Transverse colon (tissue), 4 donors: ENCODE results near the gene LTBP2. TPM values are rescaled to one million over a fixed set of nuclear protein-coding genes. Genes with fewer than 3 reads are reported as not detected.

ENCODE experiments used
- DNase-seq: peaks from one replicate; pipeline ENCODE4 v3.0.0-alpha.2; 2019
- H3K27ac ChIP-seq, 4 donors: fragments of 200-600 bp; sonication (generic); 2 replicates each; pipeline ENCODE4 v1.5.1; 2016 to 2018; ENCODE audit warnings: inconsistent platforms in 4 of 4
- H3K27me3 ChIP-seq: fragments of 200-600 bp; sonication (generic); 2 replicates; pipeline ENCODE4 v1.5.1; 2017; ENCODE audit warnings: inconsistent platforms
- H3K36me3 ChIP-seq, 4 donors: fragments of 200-600 bp; sonication (generic); 2 replicates each; pipeline ENCODE4 v1.5.1; 2017 to 2019; ENCODE audit warnings: inconsistent platforms in 4 of 4
- H3K4me1 ChIP-seq, 4 donors: fragments of 200-600 bp; sonication (generic); 2 replicates each; pipeline ENCODE4 v1.5.1; 2017 to 2020; ENCODE audit warnings: inconsistent platforms in 4 of 4
- H3K4me3 ChIP-seq, 4 donors: fragments of 200-600 bp; sonication (generic); 1 replicate in 1 of 4; 2 replicates in 3 of 4; pipeline versions ENCODE4 v1.5.1 to v1.6.1; 2017 to 2019; ENCODE audit warnings: inconsistent platforms in 4 of 4
- H3K9me3 ChIP-seq, 2 donors: fragments of 200-600 bp; sonication (generic); 2 replicates each; pipeline ENCODE4 v1.5.1; 2017 to 2019; ENCODE audit warnings: inconsistent platforms in 2 of 2
- CTCF ChIP-seq, 5 experiments: fragments of 200-600 bp in 3 of 5; fragments of 450-650 bp in 2 of 5; sonication (generic) in 3 of 5; IDR thresholded peaks; 1 replicate in 2 of 5; 2 replicates in 3 of 5; pipeline ENCODE4 v1.5.1; 2016 to 2017; ENCODE audit warnings: antibody characterized with exemption in 5 of 5, inconsistent platforms in 3 of 5, mild to moderate bottlenecking in 2 of 5, moderate library complexity in 1 of 5
- EP300 ChIP-seq: sonication (generic); formaldehyde crosslinking; IDR thresholded peaks from one replicate; pipeline ENCODE4 v1.6.1; 2017; ENCODE audit warnings: antibody characterized with exemption, low read depth
- POLR2A ChIP-seq: fragments of 450-650 bp; IDR thresholded peaks from one replicate; pipeline ENCODE4 v1.6.1; 2016; ENCODE audit warnings: antibody characterized with exemption, mild to moderate bottlenecking, moderate library complexity
- POLR2AphosphoS5 ChIP-seq, 3 donors: sonication (generic); formaldehyde crosslinking; IDR thresholded peaks; one replicate each; pipeline ENCODE4 v1.6.1; 2016; ENCODE audit warnings: antibody characterized with exemption in 3 of 3
- WGBS, 2 donors: methylation state at CpG; one replicate each; pipeline ENCODE4 v1.1.5; 2018; ENCODE audit warnings: low coverage in 1 of 2; 5-methylcytosine and 5-hydroxymethylcytosine counted together
- in situ Hi-C, 4 donors: fragments of 200-750 bp; cut with MboI; loops; one replicate each; pipeline versions ENCODE4 v1.15.0 to v1.15.1; 2017; ENCODE audit warnings: low sequenced_read_pairs in 3 of 4, low pct_ligation_motif_present in 1 of 4, low pct_unique_long_range_greater_than_20kb in 1 of 4
- intact Hi-C: fragments of 100-400 bp; cut with DNase I; formaldehyde crosslinking; loops from one replicate; pipeline ENCODE4 v1.15.1; 2023; ENCODE audit warnings: low total_unique reads
- total RNA-seq, 4 donors: library from RNA; depleted of rRNA; stranded (reverse); fragments of >200 nt; gene quantifications; one replicate each; pipeline ENCODE4 v1.1.0, GENCODE V29; 2016

LTBP2 gene
- total RNA-seq, 4 donors from 2014 or later, result 9.7 to 15.3 (median 11.9) TPM

GRCh38 chr14:74531006-74531405 is 81.0 kb downstream of the LTBP2 start:
- DNase-seq, result no peak
- intact Hi-C loops, result no loop called here

GRCh38 chr14:74528886-74529285 is 83.2 kb downstream of the LTBP2 start:
- no peak overlapping the region for H3K27ac ChIP-seq
- WGBS, 2 donors, result 90% methylated on average over 10 of the region's 10 CpGs; no CpG with 5 or more reads in 1 of the 2 donors

More at GRCh38 chr14:74531006-74531405, 81.0 kb downstream of the LTBP2 start:
- Histone ChIP-seq H3K27ac (no peak overlapping the region), H3K27me3 (no peaks in the 10 kb centered on the region), H3K9me3 (no peaks in the 10 kb centered on the region), H3K36me3 (no peaks in the 10 kb centered on the region), H3K4me3 (no peak overlapping the region), H3K4me1 (no peaks in the 10 kb centered on the region)
- WGBS, 2 donors, result 79 to 89% methylated on average over 3 of the region's 3 CpGs
- in situ Hi-C loops, result no loop called here
- no peak for TF ChIP-seq CTCF (IDR thresholded peaks at IDR 0.05)
- no peak for TF ChIP-seq POLR2A
- no peak for TF ChIP-seq EP300
- no peak for TF ChIP-seq POLR2AphosphoS5 (IDR thresholded peaks at IDR 0.05)

GRCh38 chr14:74528406-74528805 is 83.6 kb downstream of the LTBP2 start:
- Histone ChIP-seq H3K4me1 (no peaks in the 10 kb centered on the region), H3K4me3 (no peak overlapping the region), H3K9me3 (no peaks in the 10 kb centered on the region), H3K27me3 (no peaks in the 10 kb centered on the region), H3K36me3 (no peaks in the 10 kb centered on the region), H3K27ac (no peak overlapping the region)
- 82% methylated on average over 8 of the region's 14 CpGs; no CpG with 5 or more reads in 1 of the 2 donors for WGBS, 2 donors
- DNase-seq, result no peak
- in situ Hi-C loops (no loop called here), intact Hi-C loops (no loop called here)
- TF ChIP-seq EP300 (no peak), CTCF (IDR thresholded peaks at IDR 0.05) (no peak)

More at GRCh38 chr14:74528886-74529285, 83.2 kb downstream of the LTBP2 start:
- Histone ChIP-seq H3K9me3 (no peaks in the 10 kb centered on the region), H3K36me3 (no peaks in the 10 kb centered on the region), H3K27me3 (no peaks in the 10 kb centered on the region), H3K4me1 (no peaks in the 10 kb centered on the region), H3K4me3 (no peak overlapping the region)
- intact Hi-C loops (no loop called here), in situ Hi-C loops (no loop called here)
- TF ChIP-seq POLR2AphosphoS5 (IDR thresholded peaks at IDR 0.05) (no peak), POLR2A (no peak), EP300 (no peak), CTCF (IDR thresholded peaks at IDR 0.05) (no peak)
- DNase-seq, result no peak

- Histone ChIP-seq H3K4me1 (no peaks in the 10 kb centered on the region), H3K4me3 (no peak overlapping the region), H3K27ac (no peak overlapping the region), H3K36me3 (no peaks in the 10 kb centered on the region), H3K27me3 (no peaks in the 10 kb centered on the region), H3K9me3 (no peaks in the 10 kb centered on the region)
- TF ChIP-seq CTCF (IDR thresholded peaks at IDR 0.05), result no peak
- TF ChIP-seq EP300, result no peak
- TF ChIP-seq POLR2A, result no peak
- TF ChIP-seq POLR2AphosphoS5 (IDR thresholded peaks at IDR 0.05), result no peak
- intact Hi-C loops (no loop called here), in situ Hi-C loops (no loop called here)
- 75% methylated on average over 10 of the region's 10 CpGs; no CpG with 5 or more reads in 1 of the 2 donors for WGBS, 2 donors
- no peak for DNase-seq
Measured at GRCh38 chr14:74527736-74528280, 84.2 kb downstream of the LTBP2 start.
